Keratinocyte (primary cell): ENCODE measurements around the gene FICD. TPM values are rescaled to one million over a fixed set of nuclear protein-coding genes. Genes with fewer than 3 reads are reported as not detected.

Experiments
- DNase-seq: peaks from one replicate; pipeline ENCODE4 v3.0.0-alpha.2; 2011; ENCODE audit warnings: low read depth, missing footprints, low spot score
- FAIRE-seq: peaks from 2 replicates; lab custom pipeline; 2011; peaks lifted over from hg19 to GRCh38; lab: Jason Lieb, UNC
- H2AFZ ChIP-seq: 2 replicates; pipeline ENCODE4 v1.6.0; 2012; ENCODE audit warnings: low read length, control low read depth, inconsistent platforms; ENCODE audit not compliant: control insufficient read depth
- H3K27ac ChIP-seq: 2 replicates; pipeline ENCODE4 v1.5.1; 2011; ENCODE audit warnings: low read length; ENCODE audit not compliant: control insufficient read depth, insufficient read depth
- H3K27me3 ChIP-seq: 3 replicates; pipeline ENCODE4 v1.6.0; 2011; ENCODE audit warnings: low read length; ENCODE audit not compliant: control insufficient read depth, insufficient read depth; ENCODE audit errors: extremely low read depth
- H3K36me3 ChIP-seq, 2 experiments: 2 replicates in 1 of 2; 3 replicates in 1 of 2; pipeline ENCODE4 v1.5.1; 2011; ENCODE audit warnings: low read length in 2 of 2, mild to moderate bottlenecking in 1 of 2; ENCODE audit not compliant: control insufficient read depth in 2 of 2, insufficient read depth in 2 of 2; ENCODE audit errors: extremely low read depth in 1 of 2
- H3K4me1 ChIP-seq: 3 replicates; pipeline ENCODE4 v1.5.1; 2011; ENCODE audit warnings: low read length; ENCODE audit not compliant: control insufficient read depth, insufficient read depth; ENCODE audit errors: extremely low read depth
- H3K4me2 ChIP-seq: 3 replicates; pipeline ENCODE4 v1.6.0; 2011; ENCODE audit warnings: low read depth, low read length; ENCODE audit not compliant: control insufficient read depth, insufficient read depth; ENCODE audit errors: extremely low read depth
- H3K4me3 ChIP-seq, 3 experiments: fragments of 200-600 bp in 1 of 3; sonication (generic) in 1 of 3; 2 replicates in 2 of 3; 3 replicates in 1 of 3; pipeline ENCODE4 v1.5.1; 2011 to 2016; ENCODE audit warnings: low read length in 3 of 3, mild to moderate bottlenecking in 3 of 3, control low read depth in 2 of 3, inconsistent platforms in 1 of 3, low read depth in 1 of 3, mixed read lengths in 1 of 3, mixed run types in 1 of 3, moderate library complexity in 1 of 3; ENCODE audit not compliant: control insufficient read depth in 2 of 3, insufficient read depth in 2 of 3; ENCODE audit errors: extremely low read depth in 1 of 3
- H3K79me2 ChIP-seq: 2 replicates; pipeline ENCODE4 v1.6.0; 2012; ENCODE audit warnings: low read length; ENCODE audit not compliant: control insufficient read depth, insufficient read depth
- H3K9ac ChIP-seq: 3 replicates; pipeline ENCODE4 v1.6.0; 2011; ENCODE audit warnings: low read length; ENCODE audit not compliant: control insufficient read depth, insufficient read depth; ENCODE audit errors: extremely low read depth
- H3K9me1 ChIP-seq: 3 replicates; pipeline ENCODE4 v1.6.0; 2011; ENCODE audit warnings: low read length; ENCODE audit not compliant: control insufficient read depth, insufficient read depth; ENCODE audit errors: extremely low read depth
- H3K9me3 ChIP-seq: 2 replicates; pipeline ENCODE4 v1.5.1; 2012; ENCODE audit warnings: low read depth, low read length; ENCODE audit not compliant: control insufficient read depth
- H4K20me1 ChIP-seq: 3 replicates; pipeline ENCODE4 v1.6.0; 2011; ENCODE audit warnings: low read length; ENCODE audit not compliant: control insufficient read depth, insufficient read depth; ENCODE audit errors: extremely low read depth
- CTCF ChIP-seq, 3 experiments: IDR thresholded peaks in 1 of 3; conservative IDR thresholded peaks in 1 of 3; optimal IDR thresholded peaks in 1 of 3; 2 replicates in 2 of 3; 3 replicates in 1 of 3; pipeline versions ENCODE3 to v1.5.1; 2011; ENCODE audit warnings: low read length in 3 of 3, mild to moderate bottlenecking in 3 of 3, moderate library complexity in 2 of 3, control low read depth in 1 of 3, inconsistent platforms in 1 of 3; ENCODE audit not compliant: insufficient read depth in 2 of 3; ENCODE audit errors: extremely low read depth in 1 of 3
- EZH2 ChIP-seq: IDR thresholded peaks from one replicate; pipeline ENCODE4 v1.6.1; 2012; ENCODE audit warnings: inconsistent platforms, mild to moderate bottlenecking, low read length, moderate library complexity
- dilution Hi-C: fragments of 300-500 bp; cut with MboI; formaldehyde crosslinking; loops from one replicate; pipeline ENCODE4 v1.7.0; 2020; ENCODE audit warnings: low sequenced_read_pairs; ENCODE audit not compliant: extremely low pct_ligation_motif_present
- polyA plus RNA-seq, 5 experiments: library from polyadenylated mRNA; depleted of rRNA in 3 of 5; stranded (reverse) in 3 of 5; stranded (forward) in 1 of 5; unstranded in 1 of 5; fragments of >200 nt; gene quantifications; 1 replicate in 1 of 5; 2 replicates in 3 of 5; 3 replicates in 1 of 5; pipeline versions ENCODE4 v1.2.1 to v1.2.3, GENCODE V29; 2011 to 2012; ENCODE audit warnings: missing spikeins in 2 of 5, low read depth in 1 of 5, low replicate concordance in 1 of 5

Gene FICD
- polyA plus RNA-seq, 1 donor (not counting 4 experiments of a cell fraction or from before 2014, with no cell fraction given) = 0.47 TPM

GRCh38 chr12:108475396-108475795 is 39.7 kb upstream of the FICD start:
- no peak overlapping the region for H3K27ac ChIP-seq
- H3K27me3 ChIP-seq = no peaks in the 10 kb centered on the region
- dilution Hi-C loops = no loop called here
- TF ChIP-seq EZH2 (no peak), CTCF (optimal IDR thresholded peaks at IDR 0.05 in 1 of 3, IDR thresholded peaks at IDR 0.05 in 1 of 3, conservative IDR thresholded peaks at IDR 0.05 in 1 of 3; ENCODE audit: extremely low read depth in 1 of 3, insufficient read depth in 2 of 3, low read length in 3 of 3) (no peak)
- H3K36me3 ChIP-seq = no peaks in the 10 kb centered on the region
- DNase-seq (no peak), FAIRE-seq (no peak)
- no peaks in the 10 kb centered on the region for H3K9me3 ChIP-seq
- no peaks in the 10 kb centered on the region for H3K4me1 ChIP-seq
- no peak overlapping the region for H3K4me2 ChIP-seq
- H3K9me1 ChIP-seq = no peaks in the 10 kb centered on the region
- no peak overlapping the region for H3K4me3 ChIP-seq
- H4K20me1 ChIP-seq = no peaks in the 10 kb centered on the region
- no peak overlapping the region for H2AFZ ChIP-seq
- no peak overlapping the region for H3K9ac ChIP-seq
- H3K79me2 ChIP-seq = no peaks in the 10 kb centered on the region

- H4K20me1 ChIP-seq = no peaks in the 10 kb centered on the region
- no peaks in the 10 kb centered on the region for H3K9me1 ChIP-seq
- no peaks in the 10 kb centered on the region for H3K27me3 ChIP-seq
- no peak overlapping the region for H3K4me2 ChIP-seq
- H2AFZ ChIP-seq = no peak overlapping the region
- H3K36me3 ChIP-seq = no peaks in the 10 kb centered on the region
- H3K27ac ChIP-seq = no peak overlapping the region
- H3K79me2 ChIP-seq = no peaks in the 10 kb centered on the region
- no peak overlapping the region for H3K9ac ChIP-seq
- H3K4me3 ChIP-seq = no peak overlapping the region
- H3K9me3 ChIP-seq = no peaks in the 10 kb centered on the region
- FAIRE-seq (no peak), DNase-seq (no peak)
- H3K4me1 ChIP-seq = peaks cover 4% of the 10 kb centered on the region
- TF ChIP-seq EZH2 = no peak
- TF ChIP-seq CTCF (optimal IDR thresholded peaks at IDR 0.05 in 1 of 3, IDR thresholded peaks at IDR 0.05 in 1 of 3, conservative IDR thresholded peaks at IDR 0.05 in 1 of 3; ENCODE audit: extremely low read depth in 1 of 3, insufficient read depth in 2 of 3, low read length in 3 of 3) = no peak
- dilution Hi-C loops = no loop called here
Measured at GRCh38 chr12:108477055-108477880, 37.8 kb upstream of the FICD start.
